T follicular helper cell (primary cell): ENCODE results near the gene POLR2I.
"Not testable (repeated sequence)": the region's sequence is repeated elsewhere in the genome, so short reads cannot be mapped to it uniquely, and the experiment has no call there.

ENCODE experiments used
- DNase-seq: peaks from one replicate; pipeline ENCODE4 v3.0.0-alpha.2; 2020; ENCODE audit warnings: low read depth

POLR2I gene

GRCh38 chr19:36134867-36135266 lies 20.2 kb upstream of the POLR2I start:
- not testable (repeated sequence) for DNase-seq

GRCh38 chr19:36131221-36131620 lies 16.5 kb upstream of the POLR2I start:
- not testable (repeated sequence) for DNase-seq

GRCh38 chr19:36128392-36128736 lies 13.7 kb upstream of the POLR2I start:
- no peak for DNase-seq

GRCh38 chr19:36125557-36125956 lies 10.9 kb upstream of the POLR2I start:
- no peak for DNase-seq

GRCh38 chr19:36121486-36122124 lies 6.9 kb upstream of the POLR2I start:
- DNase-seq = no peak

- DNase-seq = no peak
Observed at GRCh38 chr19:36120984-36121358, 6.3 kb upstream of the POLR2I start.

- DNase-seq = no peak
Observed at GRCh38 chr19:36120092-36120983, 5.7 kb upstream of the POLR2I start.

- no peak for DNase-seq
Observed at GRCh38 chr19:36116344-36116637, 1.6 kb upstream of the POLR2I start.

GRCh38 chr19:36115453-36116343 lies 1.0 kb upstream of the POLR2I start, which contains the start of gene TBCB:
Gene TBCB (plus strand): TSS chr19:36115468. CDS start chr19:36115561, 93 bp downstream.
- DNase-seq = peak; percentile 85

GRCh38 chr19:36113894-36114720 lies 568 bp downstream of the POLR2I start:
- DNase-seq = no peak

- no peak for DNase-seq
Observed at GRCh38 chr19:36113425-36113824, 1.2 kb downstream of the POLR2I start.

- no peak for DNase-seq
Observed at GRCh38 chr19:36112678-36113077, 2.0 kb downstream of the POLR2I start.

- DNase-seq = no peak
Observed at GRCh38 chr19:36111200-36111539, 3.5 kb downstream of the POLR2I start.

GRCh38 chr19:36110487-36111199 lies 4.0 kb downstream of the POLR2I start, which contains the start of gene OVOL3:
Gene OVOL3 (plus strand): TSS chr19:36111143. CDS start chr19:36111203, 60 bp downstream.
- no peak for DNase-seq

GRCh38 chr19:36108684-36109083 lies 6.0 kb downstream of the POLR2I start:
- no peak for DNase-seq

- no peak for DNase-seq
Observed at GRCh38 chr19:36106991-36107390, 7.7 kb downstream of the POLR2I start.

GRCh38 chr19:36106441-36106840 lies 8.2 kb downstream of the POLR2I start:
- DNase-seq = no peak

- no peak for DNase-seq
Observed at GRCh38 chr19:36103842-36104552, 10.7 kb downstream of the POLR2I start.

- DNase-seq = no peak
Observed at GRCh38 chr19:36103040-36103626, 11.5 kb downstream of the POLR2I start.
